Panc1 (cell line): ENCODE measurements around the gene DTD1. TPM values are rescaled to one million over a fixed set of nuclear protein-coding genes. Genes with fewer than 3 reads are reported as not detected.

Source experiments
- ATAC-seq: fragments of 200-7000 bp; cut with Tn5 transposase; 2 replicates; pipeline ENCODE4 v1.9.1; 2020; ENCODE audit warnings: mild to moderate bottlenecking, moderate library complexity
- BruUV-seq: library from RNA; stranded (reverse); fragments of 400-500 nt; replicated peaks from 2 replicates; lab custom pipeline; 2021; lab: Mats Ljungman, UMichigan
- CTCF ChIA-PET: fragments of 300-600 bp; sonication (Branson Sonifier 250); formaldehyde crosslinking; loops from one replicate; lab custom pipeline; 2022; ENCODE audit warnings: antibody characterized with exemption; lab: Charles Lee
- POLR2A ChIA-PET: fragments of 300-600 bp; sonication (Branson Sonifier 250); formaldehyde crosslinking; loops from one replicate; lab custom pipeline; 2022; ENCODE audit warnings: antibody characterized with exemption; lab: Charles Lee
- DNase-seq: peaks from one replicate; pipeline ENCODE4 v3.0.0-alpha.2; 2010; ENCODE audit warnings: low read depth, low spot score
- H3K27ac ChIP-seq: 2 replicates; pipeline ENCODE4 v1.5.1; 2011; ENCODE audit warnings: mild to moderate bottlenecking, low read length, inconsistent platforms
- H3K27me3 ChIP-seq: fragments of 200-500 bp; sonication (Bioruptor generic); 2 replicates; pipeline ENCODE4 v1.6.0; 2014; ENCODE audit warnings: low read length, inconsistent platforms; ENCODE audit not compliant: control insufficient read depth, insufficient read depth
- H3K36me3 ChIP-seq: fragments of 200-500 bp; sonication (Bioruptor generic); 2 replicates; pipeline ENCODE4 v1.5.1; 2014; ENCODE audit warnings: inconsistent platforms, mild to moderate bottlenecking, low read length, moderate library complexity; ENCODE audit not compliant: control insufficient read depth, insufficient read depth
- H3K4me1 ChIP-seq: 2 replicates; pipeline ENCODE4 v1.5.1; 2011; ENCODE audit warnings: inconsistent platforms, mild to moderate bottlenecking, low read length, moderate library complexity; ENCODE audit not compliant: control insufficient read depth, insufficient read depth
- H3K4me3 ChIP-seq, 2 experiments: 2 replicates each; pipeline ENCODE4 v1.5.1; 2011 to 2012; ENCODE audit warnings: low read depth in 2 of 2, low read length in 2 of 2, mild to moderate bottlenecking in 2 of 2, inconsistent platforms in 1 of 2, moderate library complexity in 1 of 2
- H3K9me3 ChIP-seq: fragments of 200-500 bp; sonication (Bioruptor generic); 2 replicates; pipeline ENCODE4 v1.5.1; 2014; ENCODE audit warnings: low read depth, mild to moderate bottlenecking, inconsistent platforms, low read length, moderate library complexity; ENCODE audit not compliant: control insufficient read depth, insufficient read depth
- POLR2AphosphoS5 ChIP-seq: IDR thresholded peaks from 2 replicates; pipeline ENCODE4 v1.6.1; 2012; ENCODE audit warnings: mild to moderate bottlenecking, low read depth, low read length, moderate library complexity
- REST ChIP-seq, 2 experiments: IDR thresholded peaks; 2 replicates each; pipeline ENCODE4 v1.6.1; 2011 to 2012; ENCODE audit warnings: low read depth in 2 of 2, control low read depth in 1 of 2, low read length in 1 of 2, mild to moderate bottlenecking in 1 of 2, moderate library complexity in 1 of 2; ENCODE audit not compliant: insufficient read depth in 1 of 2
- SIN3A ChIP-seq: IDR thresholded peaks from 2 replicates; pipeline ENCODE4 v1.6.1; 2012; ENCODE audit warnings: low read depth, mild to moderate bottlenecking, low read length, moderate library complexity, borderline replicate concordance; ENCODE audit not compliant: insufficient read depth
- TCF7L2 ChIP-seq: IDR thresholded peaks from 2 replicates; pipeline ENCODE4 v1.6.1; 2011; ENCODE audit warnings: mild to moderate bottlenecking, low read depth, low read length, inconsistent platforms
- in situ Hi-C: cut with HindIII; loops from 2 replicates; pipeline ENCODE4 v1.10.0; 2016; ENCODE audit warnings: low sequenced_read_pairs, low pct_unique_long_range_greater_than_20kb
- intact Hi-C: fragments of 100-400 bp; cut with micrococcal nuclease; formaldehyde crosslinking; loops from one replicate; pipeline ENCODE4 v1.10.0; 2022; ENCODE audit not compliant: unreplicated experiment
- total RNA-seq: library from RNA; stranded (reverse); gene quantifications from one replicate; pipeline ENCODE4 v1.2.1, GENCODE V29; 2021; ENCODE audit not compliant: unreplicated experiment
- TF ChIP-seq, protein P1 (sequence below): fragments of 450-650 bp; IDR thresholded peaks from 2 replicates; pipeline ENCODE4 v1.5.1; 2017; ENCODE audit warnings: mild to moderate bottlenecking

The DTD1 gene
- total RNA-seq, 1 experiment from 2014 or later = 23.6 TPM

DNA sequence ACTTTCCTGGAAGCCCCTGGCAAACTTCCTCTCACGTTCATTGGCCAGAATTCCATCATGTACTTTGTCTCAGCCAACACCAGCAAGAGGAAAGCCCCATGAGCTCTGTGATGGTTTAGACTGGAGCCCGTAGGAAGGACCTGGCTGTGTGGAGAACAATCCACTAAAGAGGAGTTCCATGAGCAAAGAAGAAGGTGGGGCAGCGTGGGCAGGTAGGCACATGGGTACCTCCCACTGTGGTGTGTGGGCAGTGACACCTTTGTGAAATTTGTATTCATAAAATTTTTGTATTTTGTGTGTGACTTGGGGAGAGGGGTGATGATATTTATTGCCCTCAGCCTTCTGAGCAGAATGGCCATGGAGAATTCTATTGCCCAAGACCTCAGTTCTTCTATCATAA, 136.2 kb downstream of the DTD1 start:
- intact Hi-C loops (no loop called here), in situ Hi-C loops (no loop called here)
- ATAC-seq (no peak), DNase-seq (no peak)
- Histone ChIP-seq H3K9me3 (no peaks in the 10 kb centered on the region), H3K4me1 (no peaks in the 10 kb centered on the region), H3K4me3 (no peak overlapping the region), H3K36me3 (no peaks in the 10 kb centered on the region), H3K27ac (no peak overlapping the region), H3K27me3 (no peaks in the 10 kb centered on the region)
- no TSS peak for BruUV-seq
- ChIA-PET POLR2A (no interaction called here), CTCF (no interaction called here)
- TF ChIP-seq TCF7L2 = no peak
- no peak for TF ChIP-seq REST (IDR thresholded peaks at IDR 0.05; ENCODE audit: insufficient read depth in 1 of 2, low read depth in 2 of 2, low read length in 1 of 2)
- TF ChIP-seq, protein P1, sequence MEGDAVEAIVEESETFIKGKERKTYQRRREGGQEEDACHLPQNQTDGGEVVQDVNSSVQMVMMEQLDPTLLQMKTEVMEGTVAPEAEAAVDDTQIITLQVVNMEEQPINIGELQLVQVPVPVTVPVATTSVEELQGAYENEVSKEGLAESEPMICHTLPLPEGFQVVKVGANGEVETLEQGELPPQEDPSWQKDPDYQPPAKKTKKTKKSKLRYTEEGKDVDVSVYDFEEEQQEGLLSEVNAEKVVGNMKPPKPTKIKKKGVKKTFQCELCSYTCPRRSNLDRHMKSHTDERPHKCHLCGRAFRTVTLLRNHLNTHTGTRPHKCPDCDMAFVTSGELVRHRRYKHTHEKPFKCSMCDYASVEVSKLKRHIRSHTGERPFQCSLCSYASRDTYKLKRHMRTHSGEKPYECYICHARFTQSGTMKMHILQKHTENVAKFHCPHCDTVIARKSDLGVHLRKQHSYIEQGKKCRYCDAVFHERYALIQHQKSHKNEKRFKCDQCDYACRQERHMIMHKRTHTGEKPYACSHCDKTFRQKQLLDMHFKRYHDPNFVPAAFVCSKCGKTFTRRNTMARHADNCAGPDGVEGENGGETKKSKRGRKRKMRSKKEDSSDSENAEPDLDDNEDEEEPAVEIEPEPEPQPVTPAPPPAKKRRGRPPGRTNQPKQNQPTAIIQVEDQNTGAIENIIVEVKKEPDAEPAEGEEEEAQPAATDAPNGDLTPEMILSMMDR = no peak
- TF ChIP-seq POLR2AphosphoS5 = no peak
- TF ChIP-seq SIN3A = no peak

DNA sequence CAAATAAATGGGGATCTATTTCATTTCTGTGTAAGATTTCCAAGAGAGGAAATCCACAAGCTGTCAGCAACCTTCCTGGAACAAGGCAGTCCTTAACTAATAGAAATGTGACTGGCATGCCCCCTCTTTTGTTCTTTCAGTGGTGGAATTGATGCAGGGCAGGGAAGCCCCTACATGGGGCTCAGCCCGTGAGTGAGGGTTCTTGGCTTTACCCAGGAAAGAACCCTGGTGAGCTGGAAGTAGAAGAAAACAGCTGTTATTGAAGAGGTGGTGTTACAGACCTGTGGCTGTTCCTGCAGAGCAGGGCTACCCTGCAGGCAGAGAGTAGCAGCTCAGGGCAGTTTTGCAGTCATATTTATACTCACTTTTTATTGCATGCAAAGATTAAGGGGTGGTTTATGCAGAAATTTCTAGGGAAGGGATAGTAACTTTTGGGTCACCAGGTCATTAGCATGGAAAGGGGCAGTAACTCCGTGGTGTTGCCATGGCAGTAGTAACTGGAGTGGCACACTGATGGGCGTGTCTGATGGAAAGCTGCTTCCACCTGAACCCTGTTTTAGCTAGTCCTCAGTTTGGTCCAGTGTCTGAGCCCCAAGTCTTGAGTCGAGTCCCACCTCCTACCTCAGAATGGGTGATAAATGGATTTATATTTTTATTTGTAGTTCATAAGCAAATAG, 137.1 kb downstream of the DTD1 start:
- no peak for ATAC-seq
- ChIA-PET POLR2A (no interaction called here), CTCF (no interaction called here)
- no peaks in the 10 kb centered on the region for H3K36me3 ChIP-seq
- no peak for DNase-seq
- H3K4me1 ChIP-seq = no peaks in the 10 kb centered on the region
- no peak overlapping the region for H3K4me3 ChIP-seq
- TF ChIP-seq POLR2AphosphoS5 = no peak
- TF ChIP-seq REST (IDR thresholded peaks at IDR 0.05; ENCODE audit: insufficient read depth in 1 of 2, low read depth in 2 of 2, low read length in 1 of 2) = no peak
- TF ChIP-seq TCF7L2 = no peak
- TF ChIP-seq, protein P1 = no peak
- TF ChIP-seq SIN3A = no peak
- no peaks in the 10 kb centered on the region for H3K27me3 ChIP-seq
- intact Hi-C loops = no loop called here
- no peak overlapping the region for H3K27ac ChIP-seq
- no peaks in the 10 kb centered on the region for H3K9me3 ChIP-seq
- in situ Hi-C loops = no loop called here
- no TSS peak for BruUV-seq
